ENCODE measurements around the gene FKRP.

- TF ChIP-seq POLR2AphosphoS5 (IDR thresholded peaks at IDR 0.05; ENCODE audit: low read depth, low read length) = peak; percentile 69
- TF ChIP-seq REST (IDR thresholded peaks at IDR 0.05; ENCODE audit: insufficient read depth in 1 of 2, low read depth in 2 of 2, low read length in 2 of 2) = no peak
- no peak for TF ChIP-seq SIN3A (IDR thresholded peaks at IDR 0.05; ENCODE audit: borderline replicate concordance, insufficient read depth, low read length)
These were observed 28.7 kb upstream of the FKRP start, which contains the start of gene PRKD2 for GRCh38 chr19:46717034-46717715.

Measured in PFSK-1 (cell line).